ENCODE results near the gene UBE2QL1.

GRCh38 chr5:6459896-6460295, 11.2 kb downstream of the UBE2QL1 start:
- no peak for TF ChIP-seq POLR2AphosphoS5 (IDR thresholded peaks at IDR 0.05)
- TF ChIP-seq, protein P1, sequence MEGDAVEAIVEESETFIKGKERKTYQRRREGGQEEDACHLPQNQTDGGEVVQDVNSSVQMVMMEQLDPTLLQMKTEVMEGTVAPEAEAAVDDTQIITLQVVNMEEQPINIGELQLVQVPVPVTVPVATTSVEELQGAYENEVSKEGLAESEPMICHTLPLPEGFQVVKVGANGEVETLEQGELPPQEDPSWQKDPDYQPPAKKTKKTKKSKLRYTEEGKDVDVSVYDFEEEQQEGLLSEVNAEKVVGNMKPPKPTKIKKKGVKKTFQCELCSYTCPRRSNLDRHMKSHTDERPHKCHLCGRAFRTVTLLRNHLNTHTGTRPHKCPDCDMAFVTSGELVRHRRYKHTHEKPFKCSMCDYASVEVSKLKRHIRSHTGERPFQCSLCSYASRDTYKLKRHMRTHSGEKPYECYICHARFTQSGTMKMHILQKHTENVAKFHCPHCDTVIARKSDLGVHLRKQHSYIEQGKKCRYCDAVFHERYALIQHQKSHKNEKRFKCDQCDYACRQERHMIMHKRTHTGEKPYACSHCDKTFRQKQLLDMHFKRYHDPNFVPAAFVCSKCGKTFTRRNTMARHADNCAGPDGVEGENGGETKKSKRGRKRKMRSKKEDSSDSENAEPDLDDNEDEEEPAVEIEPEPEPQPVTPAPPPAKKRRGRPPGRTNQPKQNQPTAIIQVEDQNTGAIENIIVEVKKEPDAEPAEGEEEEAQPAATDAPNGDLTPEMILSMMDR (IDR thresholded peaks at IDR 0.05) = no peak
- TF ChIP-seq EP300 (IDR thresholded peaks at IDR 0.05) = no peak

All from gastroesophageal sphincter (tissue), 3 donors.